K562 (cell line): ENCODE data around the gene PRR15. TPM values are rescaled to one million over a fixed set of nuclear protein-coding genes. Genes with fewer than 3 reads are reported as not detected.

ENCODE experiments used
- ATAC-seq: fragments of 200-7000 bp; cut with Tn5 transposase; 3 replicates; pipeline ENCODE4 v1.9.1; 2020; ENCODE audit warnings: moderate library complexity
- BruUV-seq: library from RNA; stranded (reverse); fragments of 400-500 nt; replicated peaks from 2 replicates; lab custom pipeline; 2021; lab: Mats Ljungman, UMichigan
- CTCF ChIA-PET: fragments of 300-600 bp; formaldehyde crosslinking; extraction: SDS; loops from one replicate; lab custom pipeline; 2021; ENCODE audit warnings: low intra/inter-chr PET ratio; lab: Yijun Ruan, JAX
- POLR2A ChIA-PET: fragments of 300-600, 350-650 bp; sonication (Branson Sonifier 250); formaldehyde crosslinking; extraction: SDS; loops from one replicate; lab custom pipeline; 2021; ENCODE audit warnings: antibody characterized with exemption, inconsistent platforms; lab: Yijun Ruan, JAX
- DNase-seq, 4 experiments: peaks; one replicate each; pipeline versions ENCODE4 v3.0.0 to v3.0.0-alpha.2; 2011 to 2018; ENCODE audit warnings: low spot score in 3 of 4, mixed read lengths in 3 of 4; ENCODE audit errors: extremely low read depth in 1 of 4
- FAIRE-seq: peaks from 2 replicates; lab custom pipeline; 2011; peaks lifted over from hg19 to GRCh38; lab: Jason Lieb, UNC
- H2AFZ ChIP-seq: 2 replicates; pipeline ENCODE4 v1.6.0; 2011; ENCODE audit warnings: low read depth, low read length, control low read depth, inconsistent platforms
- H3K27ac ChIP-seq: fragments of 200-600 bp; 3 replicates; pipeline ENCODE4 v1.8.0; 2011; ENCODE audit warnings: low read depth, mild to moderate bottlenecking, control low read depth, inconsistent platforms, low read length, moderate library complexity, mixed read lengths; ENCODE audit errors: extremely low read depth
- H3K27me3 ChIP-seq, 2 experiments: fragments of 300-600 bp in 1 of 2; 2 replicates in 1 of 2; 3 replicates in 1 of 2; pipeline versions ENCODE4 v1.6.0 to v1.8.0; 2011; ENCODE audit warnings: inconsistent platforms in 2 of 2, low read length in 2 of 2, mild to moderate bottlenecking in 1 of 2, mixed read lengths in 1 of 2, moderate library complexity in 1 of 2; ENCODE audit not compliant: control insufficient read depth in 2 of 2, insufficient read depth in 2 of 2
- H3K36me3 ChIP-seq: fragments of 300-600 bp; 3 replicates; pipeline ENCODE4 v1.8.0; 2011; ENCODE audit warnings: mild to moderate bottlenecking, low read length, inconsistent platforms; ENCODE audit not compliant: control insufficient read depth, insufficient read depth
- H3K4me1 ChIP-seq, 2 experiments: fragments of 200-600 bp in 1 of 2; replicated peaks in 1 of 2; 2 replicates in 1 of 2; 3 replicates in 1 of 2; pipeline versions ENCODE4 v1.5.1 to v1.8.0; 2011; ENCODE audit warnings: inconsistent platforms in 2 of 2, low read length in 2 of 2, mild to moderate bottlenecking in 1 of 2, mixed read lengths in 1 of 2, moderate library complexity in 1 of 2; ENCODE audit not compliant: control insufficient read depth in 2 of 2, insufficient read depth in 2 of 2
- H3K4me2 ChIP-seq: 2 replicates; pipeline ENCODE4 v1.6.1; 2011; ENCODE audit warnings: low read length, control low read depth, inconsistent platforms, mixed read lengths; ENCODE audit not compliant: insufficient read depth
- H3K4me3 ChIP-seq: fragments of 200-600 bp; sonication (generic), shearing (Covaris generic); 2 replicates; pipeline ENCODE4 v1.5.1; 2016; ENCODE audit warnings: control low read depth, inconsistent platforms
- H3K79me2 ChIP-seq: fragments of 200-600 bp; 3 replicates; pipeline ENCODE4 v1.8.0; 2011; ENCODE audit warnings: low read length, inconsistent platforms; ENCODE audit not compliant: control insufficient read depth, insufficient read depth
- H3K9ac ChIP-seq, 2 experiments: 2 replicates each; pipeline versions ENCODE4 v1.6.0 to v1.6.1; 2011; ENCODE audit warnings: low read depth in 2 of 2, low read length in 2 of 2, control low read depth in 1 of 2, inconsistent platforms in 1 of 2, mild to moderate bottlenecking in 1 of 2, mixed read lengths in 1 of 2; ENCODE audit not compliant: insufficient read depth in 1 of 2
- H3K9me1 ChIP-seq: one replicate; pipeline ENCODE4 v1.6.0; 2011; ENCODE audit warnings: inconsistent platforms, mild to moderate bottlenecking, low read length, moderate library complexity; ENCODE audit not compliant: control insufficient read depth, insufficient read depth
- H3K9me3 ChIP-seq: replicated peaks from 2 replicates; pipeline ENCODE4 v1.5.1; 2011; ENCODE audit warnings: low read depth, low read length, inconsistent platforms; ENCODE audit not compliant: control insufficient read depth, insufficient read depth
- H4K20me1 ChIP-seq: replicated peaks from 2 replicates; pipeline ENCODE4 v1.6.1; 2011; ENCODE audit warnings: low read length, inconsistent platforms, mixed read lengths; ENCODE audit not compliant: control insufficient read depth, insufficient read depth
- CBX1 ChIP-seq: sonication (generic); IDR thresholded peaks from 2 replicates; pipeline ENCODE4 v1.6.1; 2016; ENCODE audit warnings: antibody characterized with exemption, low read depth, mild to moderate bottlenecking
- DPF2 ChIP-seq: fragments of 450-650 bp; IDR thresholded peaks from 2 replicates; pipeline ENCODE4 v1.6.1; 2016
- GTF3C2 ChIP-seq: IDR thresholded peaks from 3 replicates; pipeline ENCODE4 v1.6.1; 2011; ENCODE audit warnings: borderline replicate concordance, mild to moderate bottlenecking, moderate library complexity; ENCODE audit not compliant: insufficient read length; ENCODE audit errors: extremely low read depth
- HMG20A ChIP-seq: fragments of 450-650 bp; formaldehyde crosslinking; conservative IDR thresholded peaks from 2 replicates; pipeline ENCODE4 v1.4.0; 2020; ENCODE audit warnings: mild to moderate bottlenecking, mixed read lengths
- HMG20B ChIP-seq: fragments of 250-450 bp; sonication (Bioruptor Pico); IDR thresholded peaks from 2 replicates; pipeline ENCODE4 v1.5.0; 2021; ENCODE audit warnings: mild to moderate bottlenecking
- HNRNPL ChIP-seq: fragments of 200-400 bp; formaldehyde crosslinking; IDR thresholded peaks from 2 replicates; pipeline ENCODE4 v1.6.1; 2017; ENCODE audit warnings: low read depth, mild to moderate bottlenecking, low read length
- NR2C1 ChIP-seq, 2 experiments: fragments of 450-650 bp; IDR thresholded peaks; 2 replicates each; pipeline ENCODE4 v1.6.1; 2017; ENCODE audit warnings: mild to moderate bottlenecking in 2 of 2, antibody characterized with exemption in 1 of 2, inconsistent platforms in 1 of 2, missing compliant biosample characterization in 1 of 2, missing genetic modification characterization in 1 of 2
- RBM22 ChIP-seq: fragments of 200-400 bp; formaldehyde crosslinking; IDR thresholded peaks from 2 replicates; pipeline ENCODE4 v1.6.1; 2018; ENCODE audit warnings: low read length, low read depth; ENCODE audit not compliant: poor library complexity, severe bottlenecking
- TCF7 ChIP-seq: sonication (generic); IDR thresholded peaks from 2 replicates; pipeline ENCODE4 v1.6.1; 2016; ENCODE audit warnings: antibody characterized with exemption, borderline replicate concordance
- ZFP91 ChIP-seq: sonication (generic); formaldehyde crosslinking; IDR thresholded peaks from 2 replicates; pipeline ENCODE4 v1.8.0; 2022; ENCODE audit warnings: mild to moderate bottlenecking, missing genetic modification reagents
- ZNF274 ChIP-seq: IDR thresholded peaks from 2 replicates; pipeline ENCODE4 v1.6.1; 2011; ENCODE audit warnings: low read depth, mild to moderate bottlenecking, low read length, moderate library complexity, borderline replicate concordance
- ZNF551 ChIP-seq: fragments of 250-450 bp; sonication (Bioruptor Pico); IDR thresholded peaks from 2 replicates; pipeline ENCODE4 v1.5.0; 2021; ENCODE audit warnings: mild to moderate bottlenecking, moderate library complexity
- ZNF695 ChIP-seq: fragments of 450-650 bp; formaldehyde crosslinking; IDR thresholded peaks from 2 replicates; pipeline ENCODE4 v1.4.0; 2020; ENCODE audit warnings: mild to moderate bottlenecking, moderate library complexity
- ZNF764 ChIP-seq: fragments of 250-450 bp; sonication (Bioruptor Pico); IDR thresholded peaks from 2 replicates; pipeline ENCODE4 v1.4.0; 2020; ENCODE audit warnings: low read depth, mild to moderate bottlenecking, moderate library complexity
- whole genome bisulfite sequencing: fragments of 100-300 bp; shearing (Covaris generic); methylation state at CpG from one replicate; pipeline ENCODE4 v1.1.6; 2016; ENCODE audit warnings: low coverage, mixed read lengths; ENCODE audit not compliant: insufficient coverage; ENCODE audit errors: missing lambda C conversion rate; 5-methylcytosine and 5-hydroxymethylcytosine counted together
- in situ Hi-C: fragments of 300-500 bp; cut with MboI; formaldehyde crosslinking; loops from 4 replicates; pipeline ENCODE4 v1.15.0; 2018; ENCODE audit warnings: inconsistent platforms, mixed read lengths
- intact Hi-C: fragments of 100-400 bp; cut with micrococcal nuclease; formaldehyde crosslinking; loops from 2 replicates; pipeline ENCODE4 v1.14.2; 2022
- polyA plus RNA-seq, 8 experiments: library from polyadenylated mRNA; depleted of rRNA in 4 of 8; stranded (reverse) in 5 of 8; unstranded in 3 of 8; fragments of >200 nt; fragmentation: Nextera tagmentation in 2 of 8; fragmentation: Illumina TruSeq in 1 of 8; extraction: Ambion mirVana in 2 of 8; extraction: Trizol in 1 of 8; gene quantifications; 2 replicates each; pipeline versions ENCODE4 v1.2.1 to v1.2.3, GENCODE V29; 2011 to 2014; ENCODE audit warnings: inconsistent platforms in 1 of 8, missing spikeins in 1 of 8
- total RNA-seq, 7 experiments: library from RNA; depleted of rRNA in 6 of 7; stranded (reverse); fragments of >200 nt in 6 of 7; fragmentation: Illumina TruSeq in 2 of 7; extraction: Trizol in 2 of 7; gene quantifications; 2 replicates each; pipeline versions ENCODE4 v1.2.1 to v1.2.3, GENCODE V29; 2011 to 2021; ENCODE audit warnings: low replicate concordance in 1 of 7

Gene PRR15
- total and polyA plus RNA-seq, 9 of the 15 experiments (the other 6 are each of a cell fraction or from before 2014, with no cell fraction given), result not detected

- H3K4me3 ChIP-seq, result no peak overlapping the region
- peaks cover 6 to 19% of the 10 kb centered on the region in 2 experiments; a peak in 3 of 5 replicates for H3K27me3 ChIP-seq
- intact Hi-C loops (no loop called here), in situ Hi-C loops (no loop called here)
- no peak overlapping the region for H3K9ac ChIP-seq
- ATAC-seq (no peak), FAIRE-seq (no peak), DNase-seq (no peak)
- no peaks in the 10 kb centered on the region for H3K9me3 ChIP-seq
- TF ChIP-seq ZNF764 (CRISPR knock-in tag) (no peak), ZNF695 (CRISPR knock-in tag) (no peak), TCF7 (no peak), RBM22 (no peak), ZNF551 (no peak), NR2C1 (IDR thresholded peaks at IDR 0.05) (no peak), NR2C1 (tag; IDR thresholded peaks at IDR 0.05) (no peak)
- ChIA-PET CTCF (no interaction called here), POLR2A (no interaction called here)
- no peaks in the 10 kb centered on the region for H3K36me3 ChIP-seq
- 5% methylated on average over 2 of the region's 2 CpGs for WGBS
- no peaks in the 10 kb centered on the region for H3K4me1 ChIP-seq
- H4K20me1 ChIP-seq, result no peaks in the 10 kb centered on the region
- no TSS peak for BruUV-seq
- no peak overlapping the region for H2AFZ ChIP-seq
- no peaks in the 10 kb centered on the region for H3K79me2 ChIP-seq
- no peak overlapping the region for H3K27ac ChIP-seq
- no peak overlapping the region for H3K4me2 ChIP-seq
- no peaks in the 10 kb centered on the region for H3K9me1 ChIP-seq
Observed at GRCh38 chr7:29572558-29572957, 8.9 kb downstream of the PRR15 start.

- H3K9ac ChIP-seq, result no peak overlapping the region
- no peaks in the 10 kb centered on the region for H3K9me1 ChIP-seq
- H3K4me2 ChIP-seq, result no peak overlapping the region
- intact Hi-C loops, result no loop called here
- 0% methylated on average over 3 of the region's 3 CpGs for WGBS
- H3K79me2 ChIP-seq, result no peaks in the 10 kb centered on the region
- BruUV-seq, result no TSS peak
- no peak for FAIRE-seq
- no peak overlapping the region for H3K27ac ChIP-seq
- no peaks in the 10 kb centered on the region for H4K20me1 ChIP-seq
- in situ Hi-C loops, result no loop called here
- ChIA-PET POLR2A (no interaction called here), CTCF (no interaction called here)
- peaks cover 6 to 19% of the 10 kb centered on the region in 2 experiments; a peak in 2 of 5 replicates for H3K27me3 ChIP-seq
- no peaks in the 10 kb centered on the region for H3K4me1 ChIP-seq
- H3K9me3 ChIP-seq, result no peaks in the 10 kb centered on the region
- no peak for ATAC-seq
- H3K4me3 ChIP-seq, result no peak overlapping the region
- H3K36me3 ChIP-seq, result no peaks in the 10 kb centered on the region
- no peak overlapping the region for H2AFZ ChIP-seq
- no peak for DNase-seq
- TF ChIP-seq DPF2 (no peak), HNRNPL (no peak), HMG20A (CRISPR knock-in tag) (no peak), GTF3C2 (no peak), ZFP91 (no peak), ZNF274 (no peak), HMG20B (CRISPR knock-in tag) (no peak), CBX1 (no peak)
Observed at GRCh38 chr7:29573567-29573966, 9.9 kb downstream of the PRR15 start.
